NCI-H1092 treated with DMSO at 0.1 percent for 48 hours (cell line): Measurements from ENCODE around the gene SIX1.

Source experiments
- DNase-seq: peaks from one replicate; lab custom pipeline; 2025; lab: John Stamatoyannopoulos, UW

The SIX1 gene

GRCh38 chr14:60648934-60649874 lies at the start of gene SIX1:
SIX1 (minus strand) TSS chr14:60649477; CDS start chr14:60649189, 288 bp downstream.
- DNase-seq: peak; percentile 95

GRCh38 chr14:60695327-60695726 lies 46.0 kb upstream of the SIX1 start:
- DNase-seq: no peak

GRCh38 chr14:60691383-60692113 lies 42.3 kb upstream of the SIX1 start:
- no peak for DNase-seq

GRCh38 chr14:60686865-60687264 lies 37.6 kb upstream of the SIX1 start:
- no peak for DNase-seq

GRCh38 chr14:60684203-60684602 lies 34.9 kb upstream of the SIX1 start:
- no peak for DNase-seq

- no peak for DNase-seq
Measured at GRCh38 chr14:60681271-60681670, 32.0 kb upstream of the SIX1 start.

GRCh38 chr14:60680511-60680910 lies 31.2 kb upstream of the SIX1 start:
- no peak for DNase-seq

- DNase-seq: no peak
Measured at GRCh38 chr14:60679566-60680258, 30.4 kb upstream of the SIX1 start.

- DNase-seq: no peak
Measured at GRCh38 chr14:60677701-60678100, 28.4 kb upstream of the SIX1 start.

GRCh38 chr14:60670989-60671388 lies 21.7 kb upstream of the SIX1 start:
- no peak for DNase-seq

- DNase-seq: no peak
Measured at GRCh38 chr14:60668431-60669112, 19.3 kb upstream of the SIX1 start.

- DNase-seq: peak; percentile 80
Measured at GRCh38 chr14:60665177-60665550, 15.9 kb upstream of the SIX1 start.

- DNase-seq: no peak
Measured at GRCh38 chr14:60662982-60663381, 13.7 kb upstream of the SIX1 start.

GRCh38 chr14:60661721-60662120 lies 12.4 kb upstream of the SIX1 start:
- DNase-seq: no peak

- DNase-seq: no peak
Measured at GRCh38 chr14:60658909-60659585, 9.8 kb upstream of the SIX1 start.

- DNase-seq: no peak
Measured at GRCh38 chr14:60658211-60658690, 9.0 kb upstream of the SIX1 start.

- peak; percentile 65 for DNase-seq
Measured at GRCh38 chr14:60657456-60658210, 8.4 kb upstream of the SIX1 start.

GRCh38 chr14:60656686-60657455 lies 7.6 kb upstream of the SIX1 start:
- DNase-seq: peak; percentile 84

GRCh38 chr14:60655898-60656685 lies 6.8 kb upstream of the SIX1 start:
- DNase-seq: no peak
